Measurements from ENCODE around the gene NCOA7. TPM values are rescaled to one million over a fixed set of nuclear protein-coding genes. Genes with fewer than 3 reads are reported as not detected.
"Not testable (repeated sequence)": the region's sequence is repeated elsewhere in the genome, so short reads cannot be mapped to it uniquely, and the experiment has no call there.

Gene NCOA7
- total and polyA plus RNA-seq, 3 donors from 2014 or later = 7.5 to 26.7 (median 18.9) TPM

DNA sequence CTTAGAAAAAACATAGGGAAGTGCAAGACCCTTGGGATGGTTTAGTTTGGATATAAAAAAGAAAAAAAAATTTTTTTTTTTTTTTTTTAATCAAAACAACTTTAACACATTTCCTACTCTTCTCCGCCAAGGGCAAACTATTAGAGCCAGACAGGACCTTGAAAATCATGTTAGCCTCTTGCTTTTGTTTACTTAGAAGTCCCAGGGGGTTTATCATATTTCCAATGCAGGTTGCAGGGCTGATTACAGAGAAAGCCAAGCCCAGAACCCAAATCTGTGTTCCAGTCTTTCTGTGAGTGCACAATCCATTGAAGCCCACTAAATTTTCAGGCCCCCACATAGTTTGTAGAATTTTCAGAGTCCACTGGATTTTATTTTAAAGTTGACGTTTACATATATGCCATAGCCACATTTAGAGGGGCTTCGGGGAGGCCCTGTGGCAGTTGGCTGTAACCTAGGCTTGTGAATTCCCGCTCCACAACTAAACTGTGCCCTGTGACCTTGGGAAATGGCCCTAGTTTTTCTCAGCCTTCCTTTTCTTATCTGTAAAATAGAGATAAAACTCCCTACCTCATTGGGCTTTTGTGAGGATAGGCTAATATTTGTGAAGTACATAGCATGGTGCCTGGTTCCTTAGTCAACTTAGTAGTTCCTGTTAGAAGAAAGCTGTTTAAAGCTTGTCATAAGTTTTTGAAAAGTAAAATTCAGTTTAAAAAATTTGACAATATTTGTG lies 55.7 kb downstream of the NCOA7 start:
- WGBS, 2 donors = 50 to 53% methylated on average over 4 of the region's 4 CpGs
- H3K9me3 ChIP-seq = no peaks in the 10 kb centered on the region
- TF ChIP-seq, protein P1, sequence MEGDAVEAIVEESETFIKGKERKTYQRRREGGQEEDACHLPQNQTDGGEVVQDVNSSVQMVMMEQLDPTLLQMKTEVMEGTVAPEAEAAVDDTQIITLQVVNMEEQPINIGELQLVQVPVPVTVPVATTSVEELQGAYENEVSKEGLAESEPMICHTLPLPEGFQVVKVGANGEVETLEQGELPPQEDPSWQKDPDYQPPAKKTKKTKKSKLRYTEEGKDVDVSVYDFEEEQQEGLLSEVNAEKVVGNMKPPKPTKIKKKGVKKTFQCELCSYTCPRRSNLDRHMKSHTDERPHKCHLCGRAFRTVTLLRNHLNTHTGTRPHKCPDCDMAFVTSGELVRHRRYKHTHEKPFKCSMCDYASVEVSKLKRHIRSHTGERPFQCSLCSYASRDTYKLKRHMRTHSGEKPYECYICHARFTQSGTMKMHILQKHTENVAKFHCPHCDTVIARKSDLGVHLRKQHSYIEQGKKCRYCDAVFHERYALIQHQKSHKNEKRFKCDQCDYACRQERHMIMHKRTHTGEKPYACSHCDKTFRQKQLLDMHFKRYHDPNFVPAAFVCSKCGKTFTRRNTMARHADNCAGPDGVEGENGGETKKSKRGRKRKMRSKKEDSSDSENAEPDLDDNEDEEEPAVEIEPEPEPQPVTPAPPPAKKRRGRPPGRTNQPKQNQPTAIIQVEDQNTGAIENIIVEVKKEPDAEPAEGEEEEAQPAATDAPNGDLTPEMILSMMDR (IDR thresholded peaks at IDR 0.05) = no peak
- TF ChIP-seq POLR2A (IDR thresholded peaks at IDR 0.05) = no peak
- no peak overlapping the region for H3K4me3 ChIP-seq
- H3K4me1 ChIP-seq = peaks cover 32% of the 10 kb centered on the region
- intact Hi-C loops (cut with DNase I; ENCODE audit: low total_unique reads) = no loop called here
- H3K27me3 ChIP-seq = no peaks in the 10 kb centered on the region
- no peak for DNase-seq
- H3K36me3 ChIP-seq (ENCODE audit: low read depth, missing control alignments) = no peaks in the 10 kb centered on the region
- peak overlapping the region; percentile 62 to 84 for H3K27ac ChIP-seq

- H3K27me3 ChIP-seq; H3K27ac ChIP-seq; intact Hi-C loops (cut with DNase I; ENCODE audit: low total_unique reads); H3K4me3 ChIP-seq; H3K9me3 ChIP-seq; DNase-seq; H3K36me3 ChIP-seq (ENCODE audit: low read depth, missing control alignments): not testable (repeated sequence)
- peaks cover 32% of the 10 kb centered on the region for H3K4me1 ChIP-seq
- 93 to 99% methylated on average over 5 of the region's 5 CpGs for WGBS, 2 donors
Observed at GRCh38 chr6:125848286-125848685, 57.5 kb downstream of the NCOA7 start.

DNA sequence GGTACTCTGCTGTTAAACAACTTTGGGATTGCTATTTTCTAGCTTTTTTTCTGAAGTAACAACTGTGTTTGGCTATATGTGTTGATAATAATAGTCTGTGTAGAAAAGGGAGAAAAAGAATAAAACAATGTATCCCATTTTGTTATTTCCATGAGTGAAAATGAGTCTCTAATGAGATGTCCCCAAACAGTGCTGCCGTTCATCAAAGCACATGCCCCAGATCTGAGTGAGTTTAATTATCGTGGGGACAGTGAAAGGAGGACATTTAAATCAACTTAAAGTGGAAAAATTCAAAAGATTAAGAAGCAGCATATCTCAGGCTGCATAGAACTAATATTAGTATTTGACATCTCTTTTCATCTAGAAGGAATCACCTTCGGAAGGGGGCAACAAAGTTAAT lies 59.6 kb downstream of the NCOA7 start:
- H3K4me3 ChIP-seq = no peak overlapping the region
- WGBS, 2 donors = 62 to 70% methylated on average over 3 of the region's 3 CpGs
- no peak for TF ChIP-seq POLR2A (IDR thresholded peaks at IDR 0.05)
- TF ChIP-seq, protein P1 (IDR thresholded peaks at IDR 0.05) = no peak
- H3K27me3 ChIP-seq = no peaks in the 10 kb centered on the region
- peak; percentile 51 for DNase-seq
- H3K36me3 ChIP-seq (ENCODE audit: low read depth, missing control alignments) = no peaks in the 10 kb centered on the region
- intact Hi-C loops (cut with DNase I; ENCODE audit: low total_unique reads) = no loop called here
- peak overlapping the region in 1 of 2 donors; percentile 62 for H3K27ac ChIP-seq
- H3K4me1 ChIP-seq = peaks cover 15% of the 10 kb centered on the region
- no peaks in the 10 kb centered on the region for H3K9me3 ChIP-seq

DNA sequence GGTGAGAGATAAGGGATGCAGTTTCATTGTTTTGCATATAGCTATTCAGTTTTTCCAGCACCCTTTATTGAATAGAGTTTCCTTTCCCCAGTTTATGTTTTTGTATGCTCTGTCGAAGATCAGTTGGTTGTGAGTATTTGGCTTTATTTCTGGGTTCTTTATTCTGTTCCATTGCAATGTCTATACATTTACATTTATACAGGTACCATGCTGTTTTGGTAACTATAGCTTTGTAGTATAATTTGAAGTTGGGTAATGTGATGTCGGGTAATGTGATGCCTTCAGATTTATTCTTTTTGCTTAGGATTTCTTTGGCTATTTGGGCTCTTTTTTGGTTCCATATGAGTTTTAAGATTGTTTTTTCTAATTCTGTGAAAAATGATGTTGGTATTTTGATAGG lies 61.8 kb downstream of the NCOA7 start:
- Histone ChIP-seq H3K4me3 (no peak overlapping the region), H3K4me1 (no peaks in the 10 kb centered on the region), H3K36me3 (ENCODE audit: low read depth, missing control alignments) (no peaks in the 10 kb centered on the region), H3K9me3 (no peaks in the 10 kb centered on the region), H3K27ac (no peak overlapping the region), H3K27me3 (no peaks in the 10 kb centered on the region)
- intact Hi-C loops (cut with DNase I; ENCODE audit: low total_unique reads) = no loop called here
- 93 to 97% methylated on average over 2 of the region's 2 CpGs for WGBS, 2 donors
- DNase-seq = no peak
- TF ChIP-seq POLR2A (IDR thresholded peaks at IDR 0.05) = no peak
- TF ChIP-seq, protein P1 (IDR thresholded peaks at IDR 0.05) = no peak

DNA sequence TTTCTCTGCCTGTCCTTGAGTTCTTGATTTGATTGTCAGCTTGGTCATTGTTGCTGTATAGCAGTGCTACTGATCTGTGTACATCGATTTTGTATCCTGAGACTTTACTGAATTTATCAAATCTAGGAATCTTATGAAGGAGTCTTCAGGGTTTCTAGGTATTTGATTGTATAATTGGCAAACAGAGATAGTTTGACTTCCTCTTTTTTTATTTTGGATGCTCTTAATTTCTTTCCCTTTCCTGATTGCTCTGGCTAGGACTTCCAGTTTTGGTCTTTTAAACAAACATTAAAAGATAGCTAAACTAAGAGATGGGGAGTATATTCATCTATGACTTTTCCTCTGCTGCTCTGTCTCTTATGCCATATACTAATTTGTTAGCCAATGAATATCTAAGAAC lies 62.4 kb downstream of the NCOA7 start:
- H3K27me3 ChIP-seq = no peaks in the 10 kb centered on the region
- H3K27ac ChIP-seq = no peak overlapping the region
- intact Hi-C loops (cut with DNase I; ENCODE audit: low total_unique reads) = no loop called here
- no peak for DNase-seq
- no peaks in the 10 kb centered on the region for H3K36me3 ChIP-seq (ENCODE audit: low read depth, missing control alignments)
- H3K9me3 ChIP-seq = no peaks in the 10 kb centered on the region
- WGBS, 2 donors = 81 to 82% methylated on average over 1 of the region's 1 CpG
- no peak overlapping the region for H3K4me3 ChIP-seq
- TF ChIP-seq, protein P1 (IDR thresholded peaks at IDR 0.05) = no peak
- TF ChIP-seq POLR2A (IDR thresholded peaks at IDR 0.05) = no peak
- H3K4me1 ChIP-seq = no peaks in the 10 kb centered on the region

Data from testis (tissue), 3 donors.